IMR-90 (cell line): Measurements from ENCODE around the gene FRMD6.

Experiments used
- BHLHE40 ChIP-seq: fragments of 150-350 bp; IDR thresholded peaks from 2 replicates; pipeline ENCODE4 v1.6.1; 2016; ENCODE audit warnings: mild to moderate bottlenecking, low read depth, low read length
- CHD1 ChIP-seq: IDR thresholded peaks from 2 replicates; pipeline ENCODE4 v1.6.1; 2012; ENCODE audit warnings: low read depth, low read length, improper control_type of control experiment
- FOS ChIP-seq: fragments of 150-350 bp; IDR thresholded peaks from 2 replicates; pipeline ENCODE4 v1.6.1; 2016; ENCODE audit warnings: low read depth, low read length
- MAFK ChIP-seq: IDR thresholded peaks from 2 replicates; pipeline ENCODE4 v1.6.1; 2012; ENCODE audit warnings: low read depth, low read length, improper control_type of control experiment
- MXI1 ChIP-seq: IDR thresholded peaks from 2 replicates; pipeline ENCODE4 v1.6.1; 2012; ENCODE audit warnings: low read depth, mild to moderate bottlenecking, low read length, moderate library complexity, borderline replicate concordance
- POLR2A ChIP-seq: IDR thresholded peaks from 2 replicates; pipeline ENCODE4 v1.6.1; 2012; ENCODE audit warnings: mild to moderate bottlenecking, low read depth, low read length
- RCOR1 ChIP-seq: IDR thresholded peaks from 2 replicates; pipeline ENCODE4 v1.6.1; 2012; ENCODE audit warnings: mild to moderate bottlenecking, low read length, improper control_type of control experiment; ENCODE audit not compliant: insufficient replicate concordance
- RFX5 ChIP-seq: IDR thresholded peaks from 2 replicates; pipeline ENCODE4 v1.8.0; 2012; ENCODE audit warnings: low read depth, mild to moderate bottlenecking, low read length, moderate library complexity
- SMC3 ChIP-seq: fragments of 150-350 bp; IDR thresholded peaks from 2 replicates; pipeline ENCODE4 v1.6.1; 2016; ENCODE audit warnings: low read depth, mild to moderate bottlenecking, antibody characterized with exemption, low read length, moderate library complexity
- TF ChIP-seq, protein P1 (sequence below): conservative IDR thresholded peaks from 2 replicates; pipeline ENCODE4 v1.5.1; 2012; ENCODE audit warnings: mild to moderate bottlenecking, low read depth, low read length, improper control_type of control experiment

- TF ChIP-seq, protein P1, sequence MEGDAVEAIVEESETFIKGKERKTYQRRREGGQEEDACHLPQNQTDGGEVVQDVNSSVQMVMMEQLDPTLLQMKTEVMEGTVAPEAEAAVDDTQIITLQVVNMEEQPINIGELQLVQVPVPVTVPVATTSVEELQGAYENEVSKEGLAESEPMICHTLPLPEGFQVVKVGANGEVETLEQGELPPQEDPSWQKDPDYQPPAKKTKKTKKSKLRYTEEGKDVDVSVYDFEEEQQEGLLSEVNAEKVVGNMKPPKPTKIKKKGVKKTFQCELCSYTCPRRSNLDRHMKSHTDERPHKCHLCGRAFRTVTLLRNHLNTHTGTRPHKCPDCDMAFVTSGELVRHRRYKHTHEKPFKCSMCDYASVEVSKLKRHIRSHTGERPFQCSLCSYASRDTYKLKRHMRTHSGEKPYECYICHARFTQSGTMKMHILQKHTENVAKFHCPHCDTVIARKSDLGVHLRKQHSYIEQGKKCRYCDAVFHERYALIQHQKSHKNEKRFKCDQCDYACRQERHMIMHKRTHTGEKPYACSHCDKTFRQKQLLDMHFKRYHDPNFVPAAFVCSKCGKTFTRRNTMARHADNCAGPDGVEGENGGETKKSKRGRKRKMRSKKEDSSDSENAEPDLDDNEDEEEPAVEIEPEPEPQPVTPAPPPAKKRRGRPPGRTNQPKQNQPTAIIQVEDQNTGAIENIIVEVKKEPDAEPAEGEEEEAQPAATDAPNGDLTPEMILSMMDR = no peak
- TF ChIP-seq RCOR1 (no peak), RFX5 (no peak), BHLHE40 (no peak), CHD1 (no peak), POLR2A (no peak), SMC3 (no peak), MXI1 (no peak), MAFK (no peak), FOS (no peak)
These were observed 48.2 kb upstream of the FRMD6 start for GRCh38 chr14:51603495-51603894.
